ENCODE results near the gene FANCM.
"Not testable (repeated sequence)": the region's sequence is repeated elsewhere in the genome, so short reads cannot be mapped to it uniquely, and the experiment has no call there.

Gene FANCM

GRCh38 chr14:45135659-45136395 lies at the start of gene FANCM:
Gene FANCM, plus strand, starts transcription at chr14:45135930. Its CDS starts 102 bp downstream, at chr14:45136032.
- peak; percentile 74 to 80 (median 79) for DNase-seq (ENCODE audit: low read depth in 3 of 3)

DNA sequence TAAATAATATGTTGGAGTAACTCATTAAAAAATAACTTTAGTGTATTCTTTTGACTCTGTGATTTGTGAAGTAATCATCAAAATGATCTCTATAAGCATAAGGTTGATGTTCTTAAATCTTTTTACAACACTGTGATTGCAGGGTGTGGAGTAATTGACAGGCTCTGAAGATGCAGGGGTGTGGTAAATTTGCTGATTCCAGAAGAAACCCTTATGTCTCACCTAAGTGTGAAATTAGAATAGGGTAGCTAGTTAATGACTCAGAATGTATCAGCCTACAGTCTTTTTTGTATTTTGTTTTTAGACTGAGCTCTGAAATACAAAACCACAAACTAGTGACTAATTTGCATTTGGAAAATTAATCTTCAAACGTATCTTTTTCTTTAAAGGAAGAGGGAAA lies 45.9 kb upstream of the FANCM start:
- no peak for DNase-seq (ENCODE audit: low read depth in 3 of 3)

DNA sequence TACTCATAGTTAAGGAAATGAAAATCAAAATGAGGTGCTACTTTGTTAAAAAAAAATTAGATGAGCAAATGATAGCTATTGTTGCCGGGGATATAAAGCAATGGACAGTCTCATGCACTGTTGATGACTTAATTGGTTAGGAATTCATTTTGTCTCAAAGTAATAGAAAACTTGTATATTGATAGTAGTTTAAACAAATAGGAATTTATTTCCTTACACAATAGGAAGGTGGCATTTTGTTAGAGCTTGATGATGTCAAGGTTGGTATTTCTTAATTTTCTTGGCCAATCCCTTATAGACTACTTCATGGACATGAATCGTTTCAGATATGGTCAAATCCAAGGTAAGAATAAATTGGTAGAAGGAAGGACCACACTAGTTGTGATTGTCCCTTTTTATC lies 44.0 kb upstream of the FANCM start:
- DNase-seq (ENCODE audit: low read depth in 3 of 3): no peak

- DNase-seq (ENCODE audit: low read depth in 3 of 3): no peak
Observed at GRCh38 chr14:45094275-45094674, 41.5 kb upstream of the FANCM start.

GRCh38 chr14:45095143-45095542 lies 40.6 kb upstream of the FANCM start:
- no peak for DNase-seq (ENCODE audit: low read depth in 3 of 3)

DNA sequence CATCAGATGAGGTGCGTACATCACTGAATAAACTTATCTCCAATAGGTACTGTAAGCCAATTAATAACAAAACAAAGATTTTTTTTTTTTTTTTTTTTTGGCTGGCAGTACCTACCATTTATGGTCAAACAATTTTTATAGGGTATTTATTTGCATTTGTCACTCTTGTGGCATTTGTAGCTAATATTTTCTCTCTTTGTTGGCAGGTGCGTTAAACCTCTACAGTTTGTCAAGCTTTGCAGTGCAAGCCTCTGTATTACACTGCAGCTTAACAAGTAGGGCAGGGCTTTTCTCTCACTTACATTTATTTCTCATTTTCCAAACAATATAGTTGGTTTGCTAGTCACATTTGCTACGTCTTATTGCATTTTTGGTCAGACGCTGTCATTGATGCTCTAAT lies 39.5 kb upstream of the FANCM start:
- DNase-seq (ENCODE audit: low read depth in 3 of 3): no peak

- DNase-seq (ENCODE audit: low read depth in 3 of 3): no peak
Observed at GRCh38 chr14:45103806-45104205, 31.9 kb upstream of the FANCM start.

GRCh38 chr14:45104561-45104960 lies 31.2 kb upstream of the FANCM start:
- no peak for DNase-seq (ENCODE audit: low read depth in 3 of 3)

GRCh38 chr14:45112896-45113781 lies 22.6 kb upstream of the FANCM start:
- DNase-seq (ENCODE audit: low read depth in 3 of 3): no peak

GRCh38 chr14:45114327-45114726 lies 21.4 kb upstream of the FANCM start:
- no peak for DNase-seq (ENCODE audit: low read depth in 3 of 3)

- DNase-seq (ENCODE audit: low read depth in 3 of 3): no peak
Observed at GRCh38 chr14:45118594-45118993, 17.1 kb upstream of the FANCM start.

GRCh38 chr14:45120096-45120495 lies 15.6 kb upstream of the FANCM start:
- DNase-seq (ENCODE audit: low read depth in 3 of 3): no peak

DNA sequence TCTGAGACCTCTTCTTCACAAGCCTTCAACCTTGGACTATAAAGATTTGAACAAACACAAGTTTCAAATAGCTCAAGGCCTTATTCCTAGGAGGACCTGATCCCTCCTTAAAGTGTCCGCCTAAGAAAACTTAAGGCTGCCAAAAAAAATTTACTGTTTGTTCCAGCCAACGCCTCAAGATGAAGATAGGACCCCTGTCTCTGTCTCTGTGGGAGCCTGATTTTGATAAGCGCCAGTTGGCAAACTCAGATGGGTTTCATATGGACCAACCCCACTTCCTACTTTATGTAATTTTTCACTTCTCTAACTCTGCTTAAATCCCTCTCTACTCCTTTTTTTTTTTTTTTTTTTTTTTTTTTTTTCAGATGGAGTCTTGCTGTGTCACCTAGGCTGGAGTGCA lies 12.5 kb upstream of the FANCM start:
- DNase-seq (ENCODE audit: low read depth in 3 of 3): no peak

DNA sequence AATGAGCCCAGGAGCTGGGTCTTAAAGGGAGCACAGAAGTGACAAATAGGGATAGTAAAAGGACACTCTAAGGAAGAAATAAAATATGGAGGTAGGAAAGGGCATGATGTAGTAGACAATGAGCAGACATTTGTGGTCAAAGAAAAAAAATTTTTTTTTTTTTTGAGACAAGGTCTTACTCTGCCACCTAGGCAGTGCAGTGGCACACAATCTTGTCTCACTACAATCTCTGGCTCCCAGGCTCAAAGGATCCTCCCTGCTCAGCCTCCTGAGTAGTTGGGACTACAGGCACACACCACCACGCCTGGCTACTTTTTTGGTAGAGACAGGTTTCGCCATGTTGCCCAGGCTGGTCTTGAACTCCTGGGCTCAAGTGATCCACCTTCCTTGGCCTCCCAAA lies 10.0 kb upstream of the FANCM start:
- DNase-seq (ENCODE audit: low read depth in 3 of 3): no peak

DNA sequence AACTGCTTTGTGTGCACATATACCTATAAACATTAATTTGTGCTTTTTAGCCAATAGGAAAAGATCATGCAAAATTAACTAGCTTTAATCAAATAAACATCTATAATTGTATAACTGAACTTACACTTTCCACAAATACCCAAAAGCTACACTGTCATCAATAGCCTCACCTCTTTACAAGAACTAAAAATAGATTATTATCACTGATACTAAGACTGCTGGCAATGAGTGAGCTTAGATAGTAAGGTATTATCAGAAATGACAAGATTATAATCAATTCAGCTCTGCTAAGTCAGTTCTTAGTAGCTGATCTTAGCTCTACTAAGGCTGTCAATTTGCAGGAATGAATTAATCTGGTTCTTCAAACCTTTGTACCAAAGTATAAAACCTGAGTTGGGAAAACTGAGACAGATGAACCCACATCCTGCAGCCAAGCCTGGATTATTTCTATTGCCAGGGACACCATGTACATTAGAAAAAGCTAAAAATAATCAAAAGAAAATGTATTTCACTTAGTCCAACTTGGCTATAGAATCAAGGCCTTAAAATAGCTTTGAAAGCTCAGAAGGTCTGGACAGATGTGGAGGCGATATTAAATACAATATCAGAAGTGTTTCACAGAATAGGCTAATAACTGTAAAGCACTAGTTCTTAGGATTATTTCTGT lies 6.6 kb upstream of the FANCM start:
- DNase-seq (ENCODE audit: low read depth in 3 of 3): no peak

GRCh38 chr14:45133683-45134050 lies 2.1 kb upstream of the FANCM start:
- no peak for DNase-seq (ENCODE audit: low read depth in 3 of 3)

GRCh38 chr14:45134051-45134958 lies 1.4 kb upstream of the FANCM start, which contains the start of gene FKBP3:
Gene FKBP3, minus strand, starts transcription at chr14:45134481. Its CDS starts 25 bp downstream, at chr14:45134456.
- peak; percentile 87 to 94 (median 91) for DNase-seq (ENCODE audit: low read depth in 3 of 3)

GRCh38 chr14:45135156-45135555 lies 574 bp upstream of the FANCM start:
- DNase-seq (ENCODE audit: low read depth in 3 of 3): no peak

DNA sequence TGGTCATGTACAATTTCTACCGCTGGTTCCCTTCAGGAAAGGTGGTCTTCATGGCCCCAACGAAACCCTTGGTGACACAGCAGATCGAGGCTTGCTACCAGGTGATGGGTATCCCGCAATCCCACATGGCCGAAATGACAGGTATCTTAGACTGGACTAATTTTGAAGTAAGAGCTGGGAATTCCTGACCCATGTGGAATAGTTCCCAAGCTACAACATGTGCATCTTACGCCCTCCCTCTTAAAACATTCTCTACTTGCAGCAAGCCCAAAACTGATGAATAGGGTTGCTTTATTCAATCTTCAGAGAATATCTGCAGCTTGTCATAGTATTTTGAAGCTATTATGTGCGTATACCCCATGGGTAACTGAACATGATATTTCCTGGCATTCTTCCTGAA lies 669 bp downstream of the FANCM start:
- DNase-seq (ENCODE audit: low read depth in 3 of 3): no peak

DNA sequence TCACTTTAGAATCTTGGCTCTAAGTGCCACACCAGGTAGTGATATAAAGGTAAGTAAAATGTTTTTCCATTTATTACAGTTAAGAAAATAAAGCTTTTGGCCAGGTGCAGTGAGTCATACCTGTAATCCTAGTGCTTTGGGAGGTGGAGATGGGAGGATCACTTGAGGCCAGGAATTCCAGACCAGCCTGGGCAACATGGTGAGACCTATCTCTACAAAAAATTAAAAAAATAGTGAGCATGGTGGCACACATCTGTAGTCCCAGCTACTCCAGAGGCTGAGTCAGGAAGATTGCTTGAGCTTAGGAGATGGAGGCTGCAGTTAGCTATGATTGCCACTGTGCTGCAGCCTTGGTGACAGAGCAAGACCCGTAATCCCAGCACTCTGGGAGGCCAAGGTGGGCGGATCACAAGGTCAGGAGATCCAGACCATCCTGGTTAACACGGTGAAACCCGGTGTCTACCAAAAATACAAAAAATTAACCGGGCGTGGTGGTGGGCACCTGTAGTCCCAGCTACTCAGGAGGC lies 5.0 kb downstream of the FANCM start:
- no peak for DNase-seq (ENCODE audit: low read depth in 3 of 3)

- DNase-seq (ENCODE audit: low read depth in 3 of 3): not testable (repeated sequence)
Observed at GRCh38 chr14:45142083-45142482, 6.4 kb downstream of the FANCM start.

Measured in stimulated activated CD4-positive, alpha-beta T cell treated with anti-CD3 and anti-CD28 coated beads, TNF-alpha, amount 100 ng/mL, for 24 hours (primary cell).